Fibroblast of lung (primary cell): ENCODE measurements around the gene CARS1.

Source experiments
- EZH2 ChIP-seq: IDR thresholded peaks from 2 replicates; pipeline ENCODE4 v1.5.1; 2012; ENCODE audit warnings: low read length, control low read depth, mild to moderate bottlenecking; ENCODE audit errors: missing control alignments
- TF ChIP-seq, protein P1 (sequence below), 2 donors: IDR thresholded peaks in 1 of 2; conservative IDR thresholded peaks in 1 of 2; 1 replicate in 1 of 2; 2 replicates in 1 of 2; pipeline ENCODE4 v1.5.1; 2011 to 2012; ENCODE audit warnings: low read length in 2 of 2, control low read depth in 1 of 2, inconsistent platforms in 1 of 2, low read depth in 1 of 2, mild to moderate bottlenecking in 1 of 2

DNA sequence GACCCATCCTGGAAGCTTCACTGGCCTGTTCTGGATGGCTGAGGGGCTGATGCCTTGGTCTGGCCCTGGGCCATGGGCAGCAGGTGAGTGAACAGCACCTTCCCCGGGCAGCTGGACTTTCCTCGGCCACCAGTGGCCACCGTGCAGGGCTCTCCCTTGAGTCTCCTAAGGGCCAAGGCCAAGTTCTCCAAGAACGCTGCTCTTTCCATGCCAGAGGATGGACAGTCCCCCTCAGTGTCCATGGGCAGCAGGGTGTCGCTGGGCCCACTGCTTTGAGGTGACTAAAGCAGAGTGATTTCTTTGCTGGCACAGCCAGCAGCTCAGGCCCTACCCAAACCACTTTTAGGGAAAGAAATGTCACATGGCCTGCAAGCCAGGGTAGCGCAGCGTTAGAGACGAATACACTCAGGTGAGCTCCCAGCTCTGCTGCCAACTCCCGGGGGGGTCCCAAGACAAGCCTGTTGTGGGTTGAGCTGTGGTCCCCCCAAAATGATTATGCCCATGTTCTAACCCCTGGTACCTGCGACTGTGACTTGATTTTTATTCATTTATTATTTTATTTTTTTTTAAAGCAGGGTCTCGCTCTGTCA is 3.3 kb upstream of the CARS1 start:
- TF ChIP-seq, protein P1, sequence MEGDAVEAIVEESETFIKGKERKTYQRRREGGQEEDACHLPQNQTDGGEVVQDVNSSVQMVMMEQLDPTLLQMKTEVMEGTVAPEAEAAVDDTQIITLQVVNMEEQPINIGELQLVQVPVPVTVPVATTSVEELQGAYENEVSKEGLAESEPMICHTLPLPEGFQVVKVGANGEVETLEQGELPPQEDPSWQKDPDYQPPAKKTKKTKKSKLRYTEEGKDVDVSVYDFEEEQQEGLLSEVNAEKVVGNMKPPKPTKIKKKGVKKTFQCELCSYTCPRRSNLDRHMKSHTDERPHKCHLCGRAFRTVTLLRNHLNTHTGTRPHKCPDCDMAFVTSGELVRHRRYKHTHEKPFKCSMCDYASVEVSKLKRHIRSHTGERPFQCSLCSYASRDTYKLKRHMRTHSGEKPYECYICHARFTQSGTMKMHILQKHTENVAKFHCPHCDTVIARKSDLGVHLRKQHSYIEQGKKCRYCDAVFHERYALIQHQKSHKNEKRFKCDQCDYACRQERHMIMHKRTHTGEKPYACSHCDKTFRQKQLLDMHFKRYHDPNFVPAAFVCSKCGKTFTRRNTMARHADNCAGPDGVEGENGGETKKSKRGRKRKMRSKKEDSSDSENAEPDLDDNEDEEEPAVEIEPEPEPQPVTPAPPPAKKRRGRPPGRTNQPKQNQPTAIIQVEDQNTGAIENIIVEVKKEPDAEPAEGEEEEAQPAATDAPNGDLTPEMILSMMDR (conservative IDR thresholded peaks at IDR 0.05 in 1 of 2, IDR thresholded peaks at IDR 0.05 in 1 of 2; ENCODE audit: low read depth in 1 of 2, low read length in 2 of 2), result no peak
- no peak for TF ChIP-seq EZH2
